ENCODE data around the gene PLPP2.

DNA sequence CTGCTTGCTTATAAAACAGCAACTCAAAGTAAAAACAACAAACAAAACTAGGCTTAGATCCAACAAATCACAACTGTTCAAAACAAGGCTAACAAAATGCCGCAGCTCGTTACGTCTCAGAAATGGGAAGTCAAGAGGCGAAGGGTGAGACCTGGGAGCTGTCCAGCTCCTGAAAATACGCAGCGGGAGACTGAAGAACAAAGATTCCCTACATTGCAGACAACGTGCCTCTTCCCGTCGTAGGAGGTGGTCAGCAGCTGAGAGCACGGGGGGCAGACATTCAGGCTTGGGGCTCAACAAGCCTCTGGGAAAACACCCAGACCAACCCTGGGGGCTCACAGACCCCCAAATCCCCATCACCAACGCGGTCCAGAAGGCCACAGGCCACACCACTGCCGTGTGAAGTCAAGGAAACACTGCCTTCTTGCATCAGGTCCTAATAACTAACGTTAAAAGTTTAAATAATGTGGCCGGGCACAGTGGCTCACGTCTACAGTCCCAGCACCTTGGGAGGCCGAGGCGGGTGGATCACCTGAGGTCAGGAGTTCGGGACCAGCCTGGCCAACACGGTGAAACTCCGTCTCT lies 13.5 kb downstream of the PLPP2 start:
- TF ChIP-seq, protein P1, sequence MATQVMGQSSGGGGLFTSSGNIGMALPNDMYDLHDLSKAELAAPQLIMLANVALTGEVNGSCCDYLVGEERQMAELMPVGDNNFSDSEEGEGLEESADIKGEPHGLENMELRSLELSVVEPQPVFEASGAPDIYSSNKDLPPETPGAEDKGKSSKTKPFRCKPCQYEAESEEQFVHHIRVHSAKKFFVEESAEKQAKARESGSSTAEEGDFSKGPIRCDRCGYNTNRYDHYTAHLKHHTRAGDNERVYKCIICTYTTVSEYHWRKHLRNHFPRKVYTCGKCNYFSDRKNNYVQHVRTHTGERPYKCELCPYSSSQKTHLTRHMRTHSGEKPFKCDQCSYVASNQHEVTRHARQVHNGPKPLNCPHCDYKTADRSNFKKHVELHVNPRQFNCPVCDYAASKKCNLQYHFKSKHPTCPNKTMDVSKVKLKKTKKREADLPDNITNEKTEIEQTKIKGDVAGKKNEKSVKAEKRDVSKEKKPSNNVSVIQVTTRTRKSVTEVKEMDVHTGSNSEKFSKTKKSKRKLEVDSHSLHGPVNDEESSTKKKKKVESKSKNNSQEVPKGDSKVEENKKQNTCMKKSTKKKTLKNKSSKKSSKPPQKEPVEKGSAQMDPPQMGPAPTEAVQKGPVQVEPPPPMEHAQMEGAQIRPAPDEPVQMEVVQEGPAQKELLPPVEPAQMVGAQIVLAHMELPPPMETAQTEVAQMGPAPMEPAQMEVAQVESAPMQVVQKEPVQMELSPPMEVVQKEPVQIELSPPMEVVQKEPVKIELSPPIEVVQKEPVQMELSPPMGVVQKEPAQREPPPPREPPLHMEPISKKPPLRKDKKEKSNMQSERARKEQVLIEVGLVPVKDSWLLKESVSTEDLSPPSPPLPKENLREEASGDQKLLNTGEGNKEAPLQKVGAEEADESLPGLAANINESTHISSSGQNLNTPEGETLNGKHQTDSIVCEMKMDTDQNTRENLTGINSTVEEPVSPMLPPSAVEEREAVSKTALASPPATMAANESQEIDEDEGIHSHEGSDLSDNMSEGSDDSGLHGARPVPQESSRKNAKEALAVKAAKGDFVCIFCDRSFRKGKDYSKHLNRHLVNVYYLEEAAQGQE (IDR thresholded peaks at IDR 0.05; ENCODE audit: insufficient read depth in 1 of 2, low read depth in 2 of 2, low read length in 1 of 2) = peak; percentile 79 to 83
- TF ChIP-seq, protein P2, sequence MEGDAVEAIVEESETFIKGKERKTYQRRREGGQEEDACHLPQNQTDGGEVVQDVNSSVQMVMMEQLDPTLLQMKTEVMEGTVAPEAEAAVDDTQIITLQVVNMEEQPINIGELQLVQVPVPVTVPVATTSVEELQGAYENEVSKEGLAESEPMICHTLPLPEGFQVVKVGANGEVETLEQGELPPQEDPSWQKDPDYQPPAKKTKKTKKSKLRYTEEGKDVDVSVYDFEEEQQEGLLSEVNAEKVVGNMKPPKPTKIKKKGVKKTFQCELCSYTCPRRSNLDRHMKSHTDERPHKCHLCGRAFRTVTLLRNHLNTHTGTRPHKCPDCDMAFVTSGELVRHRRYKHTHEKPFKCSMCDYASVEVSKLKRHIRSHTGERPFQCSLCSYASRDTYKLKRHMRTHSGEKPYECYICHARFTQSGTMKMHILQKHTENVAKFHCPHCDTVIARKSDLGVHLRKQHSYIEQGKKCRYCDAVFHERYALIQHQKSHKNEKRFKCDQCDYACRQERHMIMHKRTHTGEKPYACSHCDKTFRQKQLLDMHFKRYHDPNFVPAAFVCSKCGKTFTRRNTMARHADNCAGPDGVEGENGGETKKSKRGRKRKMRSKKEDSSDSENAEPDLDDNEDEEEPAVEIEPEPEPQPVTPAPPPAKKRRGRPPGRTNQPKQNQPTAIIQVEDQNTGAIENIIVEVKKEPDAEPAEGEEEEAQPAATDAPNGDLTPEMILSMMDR (IDR thresholded peaks at IDR 0.05) = no peak
- TF ChIP-seq POLR2AphosphoS5 (IDR thresholded peaks at IDR 0.05; ENCODE audit: low read depth, low read length) (no peak), SIN3A (IDR thresholded peaks at IDR 0.05; ENCODE audit: borderline replicate concordance, insufficient read depth, low read depth, low read length) (no peak), TCF7L2 (IDR thresholded peaks at IDR 0.05; ENCODE audit: low read depth, low read length) (no peak)
